HG03354 (cell line): ENCODE data around the gene HADHB.
"Not testable (repeated sequence)": the region's sequence is repeated elsewhere in the genome, so short reads cannot be mapped to it uniquely, and the experiment has no call there.

ENCODE experiments used
- ATAC-seq: cut with Tn5 transposase; IDR thresholded peaks from one replicate; pipeline ENCODE4 v1.9.1; 2021; ENCODE audit warnings: mild to moderate bottlenecking; ENCODE audit not compliant: unreplicated experiment, poor library complexity, severe bottlenecking

Gene HADHB

DNA sequence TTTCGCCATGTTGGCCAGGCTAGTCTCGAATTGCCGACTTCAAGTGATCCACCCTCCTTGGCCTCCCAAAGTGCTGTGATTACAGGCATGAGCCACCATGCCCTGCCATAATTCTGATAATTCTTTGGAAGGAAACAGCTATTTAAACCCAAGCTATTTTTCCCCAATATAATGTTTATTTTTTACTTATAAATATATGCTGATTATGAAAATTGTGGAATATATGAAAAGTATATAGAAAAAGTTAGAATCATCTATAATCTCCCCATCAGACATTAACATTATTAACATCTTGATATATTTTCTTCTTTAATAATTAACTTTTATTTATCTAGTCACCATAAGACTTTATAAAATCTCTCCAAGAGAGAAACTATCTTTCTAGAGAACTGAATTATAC is 41.2 kb downstream of the HADHB start:
- no peak for ATAC-seq

DNA sequence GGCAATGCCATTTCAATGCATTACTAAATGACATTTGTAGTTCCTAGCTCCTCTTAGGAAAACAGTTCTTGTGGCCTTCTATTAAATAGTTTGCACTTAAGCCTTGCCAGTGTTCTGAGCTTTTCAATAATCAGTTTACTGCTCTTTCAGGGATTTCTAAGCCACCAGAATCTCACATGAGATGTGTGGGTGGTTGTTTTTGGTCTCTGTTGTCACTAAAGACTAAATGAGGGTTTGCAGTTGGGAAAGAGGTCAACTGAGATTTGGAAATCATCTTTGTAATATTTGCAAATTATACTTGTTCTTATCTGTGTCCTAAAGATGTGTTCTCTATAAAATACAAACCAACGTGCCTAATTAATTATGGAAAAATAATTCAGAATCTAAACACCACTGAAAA is 45.3 kb downstream of the HADHB start:
- ATAC-seq = no peak

DNA sequence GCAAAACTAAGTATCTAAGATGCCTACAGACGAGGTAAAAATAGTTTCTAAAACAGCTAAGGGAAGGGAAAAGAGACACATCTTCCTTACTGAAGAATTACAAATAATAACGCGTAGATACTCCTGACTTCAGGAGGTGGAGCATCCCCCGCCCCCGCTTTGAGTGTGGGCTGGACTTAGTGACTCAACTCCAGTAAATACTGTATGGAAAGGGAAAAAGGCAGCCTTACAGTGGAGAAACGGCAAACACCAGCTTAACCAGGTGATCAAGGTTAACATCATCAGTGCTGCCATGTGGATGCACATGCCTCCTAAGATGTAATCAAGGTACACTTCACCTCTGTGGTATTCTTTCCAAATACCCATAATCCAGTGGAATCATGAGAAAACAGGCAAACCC is 47.9 kb downstream of the HADHB start:
- ATAC-seq = no peak

DNA sequence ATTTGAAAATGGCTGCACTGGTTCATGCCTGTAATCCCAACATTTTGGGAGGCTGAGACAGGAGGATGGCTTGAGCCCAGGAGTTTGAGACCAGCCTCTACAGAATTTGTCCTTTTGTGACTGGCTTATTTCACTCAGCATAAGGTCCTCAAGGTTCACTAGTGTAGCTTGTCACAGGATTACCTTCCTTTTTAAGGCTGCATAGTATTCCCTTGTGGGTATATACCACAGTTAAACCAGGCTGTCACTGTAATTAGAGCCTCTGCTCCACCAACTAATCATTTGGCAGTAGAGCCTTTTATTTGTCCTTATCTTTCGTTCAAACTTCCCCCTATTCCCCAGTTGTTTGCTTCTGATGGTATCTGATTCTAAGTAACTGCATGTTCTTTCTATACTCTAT is 50.8 kb downstream of the HADHB start:
- no peak for ATAC-seq

DNA sequence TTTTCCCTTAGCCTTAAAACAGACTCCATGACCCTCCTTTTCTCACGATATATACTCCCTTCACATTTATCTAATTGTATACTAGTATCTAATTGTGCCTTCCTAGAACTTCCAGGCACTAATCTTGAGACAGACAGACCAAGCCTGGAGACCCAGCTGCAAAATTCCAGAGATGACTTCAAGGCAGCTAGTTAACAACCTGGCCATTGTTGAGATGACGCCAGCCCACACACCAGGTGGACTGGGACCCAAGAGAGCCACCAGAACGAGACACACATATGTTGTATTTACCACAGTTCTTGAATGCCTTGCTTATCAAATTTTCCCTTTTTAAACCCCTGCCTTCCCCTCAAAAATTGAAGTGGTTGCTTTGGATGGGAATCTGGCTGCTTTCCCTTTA is 52.3 kb downstream of the HADHB start:
- ATAC-seq = no peak

DNA sequence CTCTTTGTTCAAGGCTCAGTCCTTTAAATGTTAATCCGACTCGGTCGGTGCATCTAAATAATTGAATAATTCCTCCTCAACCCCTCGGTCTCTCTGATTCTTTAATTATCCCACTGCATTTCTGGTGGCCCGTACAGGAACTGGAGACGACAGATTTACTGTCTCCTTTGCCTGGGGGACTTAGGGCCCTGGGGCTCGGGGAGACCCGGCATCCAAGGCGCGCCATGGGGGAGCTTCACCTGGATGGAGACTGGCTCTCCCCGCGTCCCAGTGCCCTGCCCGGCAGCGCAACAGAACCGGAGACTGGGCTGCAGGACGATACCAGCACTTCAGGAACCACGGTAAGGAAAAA is 53.5 kb downstream of the HADHB start:
- ATAC-seq = no peak

DNA sequence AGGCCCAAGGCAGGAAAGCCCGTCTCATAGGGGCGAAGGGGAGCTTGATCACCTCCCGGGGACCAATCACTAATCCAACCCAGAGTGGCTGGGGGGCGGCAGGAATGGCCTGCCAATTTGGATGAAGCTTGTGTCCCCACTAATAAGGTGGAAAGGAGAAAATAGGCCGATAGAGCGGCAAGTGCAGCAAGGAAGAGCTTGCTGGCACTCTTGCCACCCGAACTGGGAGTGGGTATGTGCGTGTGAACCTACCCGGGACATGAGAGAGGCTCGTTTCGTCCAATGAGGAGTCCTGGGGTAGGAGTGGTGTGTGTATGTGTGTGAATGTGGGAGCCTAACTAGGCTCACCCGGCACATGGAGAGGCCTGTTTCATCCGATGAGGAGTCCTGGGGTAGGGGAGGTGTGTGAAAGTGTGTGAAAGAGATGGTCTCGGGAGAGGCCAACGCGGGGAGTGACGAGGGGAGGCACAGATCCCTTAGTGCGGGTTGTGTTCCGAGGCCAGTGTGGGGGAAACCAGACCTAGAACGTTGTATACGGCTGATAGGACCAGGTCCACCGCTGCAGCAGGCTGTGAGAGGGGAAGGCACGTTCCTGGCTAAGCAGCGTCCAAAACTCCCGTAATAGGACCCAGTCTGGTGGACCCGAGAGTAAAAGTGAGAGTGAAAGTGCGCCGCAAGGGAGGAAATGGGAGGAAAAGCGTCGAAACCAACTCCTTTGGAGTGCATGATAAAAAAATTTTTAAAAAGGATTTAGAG is 54.1 kb downstream of the HADHB start:
- no peak for ATAC-seq

DNA sequence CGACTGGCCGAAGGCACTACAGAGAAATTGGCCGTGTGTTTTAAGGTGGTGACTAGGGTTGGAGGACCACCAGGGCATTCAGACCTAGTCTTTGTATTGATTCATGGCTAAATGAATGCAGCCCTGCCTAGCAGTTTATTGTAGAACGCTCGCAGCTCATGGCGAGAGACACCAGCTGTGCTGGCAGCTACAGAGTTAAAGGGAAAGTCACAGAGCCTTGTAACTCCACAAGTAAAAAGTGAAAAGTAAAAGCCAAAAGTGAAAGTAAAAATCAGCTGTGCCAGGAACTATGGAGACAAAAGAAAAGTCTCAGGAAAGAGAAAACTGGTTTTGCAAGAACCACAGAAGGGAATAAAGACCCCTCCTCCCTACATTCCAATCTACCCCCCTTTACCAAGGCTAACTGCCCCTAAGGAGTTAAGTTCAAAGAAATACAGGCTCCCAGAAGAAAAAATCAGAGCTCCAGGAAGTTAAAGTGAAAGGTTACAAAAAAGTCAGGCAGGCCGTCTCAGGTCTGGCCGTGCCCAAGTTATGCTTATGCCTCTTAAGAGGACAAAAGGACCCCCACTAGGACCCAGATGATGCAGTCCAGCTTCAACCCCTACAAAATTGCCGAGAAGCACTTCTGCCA is 54.8 kb downstream of the HADHB start:
- ATAC-seq = no peak

DNA sequence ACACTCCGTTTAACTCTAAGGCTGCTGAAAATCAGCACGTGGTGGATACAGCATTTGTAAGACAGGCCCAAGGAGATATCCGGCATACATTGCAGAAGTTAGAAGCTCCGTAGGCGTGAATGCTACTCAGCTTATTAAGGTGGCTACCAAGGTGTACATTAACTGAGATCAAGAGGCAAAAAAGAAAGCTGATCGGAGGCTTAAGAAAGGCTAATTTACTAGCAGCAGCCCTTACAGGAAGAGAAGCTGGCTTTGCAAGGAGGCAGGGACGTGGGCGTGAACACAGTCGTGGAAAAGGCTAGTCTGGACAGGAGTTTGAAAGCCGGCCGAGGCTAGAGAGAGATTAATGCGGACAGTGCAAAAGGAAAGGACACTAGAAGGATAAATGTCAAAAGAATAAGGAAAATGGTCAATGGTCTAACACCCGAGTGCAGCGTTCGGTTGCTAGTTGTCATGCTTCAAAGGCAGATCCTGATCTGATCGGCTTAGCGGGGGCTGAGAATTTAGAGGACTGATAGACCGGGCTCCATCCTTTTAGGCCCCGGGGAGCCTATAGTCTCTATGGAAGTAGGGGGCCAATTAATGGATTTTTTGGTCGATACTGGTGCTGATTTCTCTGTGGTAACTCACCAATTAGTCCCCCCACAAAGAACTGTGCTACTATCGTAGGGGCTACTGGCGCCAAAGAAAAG is 55.6 kb downstream of the HADHB start:
- ATAC-seq = no peak

DNA sequence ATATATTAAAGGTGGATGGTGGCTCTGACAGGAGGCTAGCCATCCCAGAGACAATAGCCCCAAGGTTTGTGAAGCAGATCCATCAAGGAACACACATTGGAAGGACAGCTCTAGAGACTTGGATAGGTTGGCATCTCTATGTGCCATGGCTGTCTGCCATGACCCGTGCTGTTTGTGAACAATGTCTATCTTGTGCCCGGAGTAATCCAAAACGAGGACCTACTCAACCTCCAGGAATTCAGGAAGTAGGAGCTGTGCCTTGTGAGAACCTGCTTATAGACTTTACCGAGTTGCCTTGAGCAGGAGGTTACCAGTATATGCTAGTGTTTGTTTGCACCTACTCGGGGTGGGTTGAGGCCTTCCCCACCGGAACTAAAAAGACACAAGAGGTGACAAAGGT is 58.1 kb downstream of the HADHB start:
- no peak for ATAC-seq

DNA sequence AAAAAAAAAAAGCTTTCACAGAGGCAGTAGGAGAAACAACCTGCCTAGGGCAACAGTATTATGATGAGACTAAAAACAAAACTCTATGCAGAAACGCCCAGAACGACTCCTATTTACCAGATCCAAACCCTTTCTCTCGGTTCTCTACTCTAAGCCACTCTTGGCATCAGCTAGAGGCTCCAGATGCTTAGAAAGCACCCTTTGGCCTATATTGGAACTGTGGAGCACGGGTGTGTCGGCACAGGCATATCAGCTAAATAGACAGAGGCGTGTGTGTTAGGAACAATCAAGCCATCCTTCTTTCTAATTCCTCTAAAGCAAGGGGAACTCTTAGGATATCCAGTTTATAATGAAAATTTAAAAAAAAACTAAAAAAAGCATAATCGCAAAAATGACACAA is 60.4 kb downstream of the HADHB start:
- ATAC-seq = not testable (repeated sequence)

DNA sequence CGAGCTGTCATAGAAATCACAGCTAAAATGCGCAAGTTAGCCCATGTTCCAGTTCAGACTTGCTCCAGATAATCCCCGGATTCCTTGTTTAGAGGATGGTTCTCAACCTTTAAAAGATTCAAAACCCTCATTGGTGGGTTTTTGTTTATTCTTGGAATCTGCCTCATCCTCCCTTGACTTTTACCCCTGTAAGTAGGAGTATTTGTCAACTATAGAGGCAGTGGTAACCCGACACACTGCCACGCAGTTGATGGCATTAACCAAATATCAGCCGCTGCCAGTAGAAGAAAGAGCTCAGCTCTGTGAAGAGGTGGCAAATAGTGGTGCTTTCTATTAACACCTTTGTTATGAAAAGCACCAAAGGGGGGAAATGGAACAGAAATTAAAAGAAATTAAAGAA is 60.8 kb downstream of the HADHB start:
- no peak for ATAC-seq

DNA sequence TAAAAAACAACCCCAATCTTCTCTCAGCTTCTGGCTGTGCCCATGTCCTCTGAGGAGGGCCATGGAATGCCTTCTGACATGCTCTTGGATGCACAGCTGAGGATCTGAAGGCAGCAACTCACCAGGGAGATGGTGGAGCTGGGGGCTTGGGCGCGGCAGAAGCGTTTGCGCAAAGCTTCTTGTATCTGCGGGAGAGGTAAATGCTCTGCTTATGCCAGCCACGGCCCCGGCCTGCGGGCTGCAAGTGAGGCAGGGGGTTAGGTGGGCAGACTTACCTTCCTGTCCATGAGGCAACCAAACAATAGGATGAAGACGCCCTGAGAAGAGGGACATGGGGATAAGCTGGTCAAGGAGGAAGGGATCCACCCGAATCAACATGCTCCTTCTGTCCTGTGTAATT is 65.2 kb downstream of the HADHB start:
- ATAC-seq = no peak

DNA sequence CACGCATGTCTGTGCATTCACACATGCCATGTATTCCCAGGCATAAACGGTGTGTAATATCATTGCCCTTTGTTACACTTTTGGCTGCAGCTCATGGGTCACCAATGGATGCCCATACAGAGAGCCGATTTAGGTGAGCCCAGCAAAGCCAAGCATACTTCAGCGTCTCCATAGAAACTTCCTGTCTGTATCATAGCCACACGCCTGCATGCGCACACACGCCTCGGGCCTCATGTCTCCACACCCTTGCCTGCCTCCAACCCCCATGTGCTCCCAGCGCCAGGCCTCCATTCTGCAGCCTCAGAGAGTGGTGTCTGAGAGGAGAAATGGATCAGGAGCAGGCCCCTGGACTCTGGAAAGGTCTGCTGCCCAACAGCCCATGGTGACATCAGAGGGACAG is 67.7 kb downstream of the HADHB start:
- no peak for ATAC-seq

DNA sequence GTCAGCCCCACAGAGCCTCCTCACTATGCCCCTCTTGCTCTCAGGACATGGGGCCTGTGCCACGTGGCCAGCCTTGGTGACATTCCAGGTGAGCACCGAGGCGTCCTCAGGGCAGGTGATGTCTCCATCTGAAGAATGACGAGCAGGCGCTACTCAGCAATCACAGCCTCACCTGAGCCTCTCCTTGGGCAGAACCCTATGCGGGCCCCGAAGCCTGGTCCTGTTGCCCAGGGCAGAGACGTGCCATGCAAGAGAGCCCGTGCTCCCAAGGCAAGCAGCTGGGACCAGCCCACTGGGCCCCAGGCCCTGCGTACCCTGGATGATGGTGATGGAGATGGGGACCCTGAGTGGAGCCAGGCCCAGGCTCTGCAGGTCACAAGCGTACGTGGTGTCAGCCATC is 68.7 kb downstream of the HADHB start:
- no peak for ATAC-seq

DNA sequence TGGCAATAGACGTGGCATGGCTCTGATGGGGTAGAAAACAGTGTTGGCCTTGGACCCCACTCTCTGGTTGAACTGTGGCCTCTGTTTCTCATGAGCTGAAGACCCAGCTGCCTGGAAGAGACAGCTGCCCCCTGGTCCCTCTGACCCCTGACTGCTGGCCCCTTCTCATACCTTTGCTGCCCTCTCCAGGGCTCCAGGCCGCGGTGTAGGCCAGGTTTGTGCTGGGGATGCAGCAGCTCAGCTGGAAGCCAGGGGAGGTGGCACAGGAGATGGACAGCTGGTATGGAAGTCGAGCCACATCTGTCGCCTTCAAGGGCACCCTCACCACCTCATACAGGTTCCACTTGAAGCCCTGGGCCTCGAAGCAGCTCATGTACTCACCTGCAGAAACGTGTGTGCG is 69.5 kb downstream of the HADHB start:
- ATAC-seq = no peak

DNA sequence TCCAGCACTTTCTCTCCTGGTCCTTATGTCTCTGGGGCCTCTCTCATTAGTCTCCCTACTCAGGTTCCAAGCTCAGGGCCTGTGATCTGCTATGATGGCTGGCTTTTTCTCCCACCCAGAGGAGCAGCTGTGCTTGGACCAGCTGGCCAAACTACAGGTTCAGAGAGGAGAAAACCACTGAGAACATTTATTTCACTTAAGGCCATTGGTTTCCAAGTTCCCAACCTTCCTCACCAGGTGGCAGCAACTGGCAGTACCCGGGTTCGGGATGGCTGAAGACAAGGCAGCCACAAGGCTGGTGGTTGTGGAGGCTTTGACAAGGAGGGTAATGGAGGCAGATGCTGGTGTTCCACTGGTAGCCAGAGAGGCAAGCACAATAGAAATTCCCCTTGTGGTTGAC is 71.3 kb downstream of the HADHB start:
- ATAC-seq = no peak

DNA sequence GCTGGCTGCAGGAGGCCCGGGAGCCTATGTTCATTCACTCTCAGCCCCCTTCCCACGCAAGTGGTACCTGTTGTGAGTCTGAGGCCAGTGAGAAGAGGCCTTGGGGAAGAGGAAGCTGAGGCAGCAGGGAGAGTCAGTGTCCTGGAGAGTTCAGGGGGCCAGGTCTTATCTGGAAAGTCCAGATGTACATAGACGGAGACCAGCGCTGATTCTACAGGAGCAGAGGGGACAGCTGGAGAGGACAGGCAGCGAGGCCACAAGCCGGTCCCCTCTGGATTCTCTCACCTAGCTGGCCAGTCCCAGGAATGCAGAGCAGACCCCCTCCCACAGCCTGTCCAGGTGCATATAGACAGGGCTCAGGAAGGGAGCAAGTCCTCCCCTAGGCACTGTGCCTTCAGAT is 72.1 kb downstream of the HADHB start:
- ATAC-seq = no peak

DNA sequence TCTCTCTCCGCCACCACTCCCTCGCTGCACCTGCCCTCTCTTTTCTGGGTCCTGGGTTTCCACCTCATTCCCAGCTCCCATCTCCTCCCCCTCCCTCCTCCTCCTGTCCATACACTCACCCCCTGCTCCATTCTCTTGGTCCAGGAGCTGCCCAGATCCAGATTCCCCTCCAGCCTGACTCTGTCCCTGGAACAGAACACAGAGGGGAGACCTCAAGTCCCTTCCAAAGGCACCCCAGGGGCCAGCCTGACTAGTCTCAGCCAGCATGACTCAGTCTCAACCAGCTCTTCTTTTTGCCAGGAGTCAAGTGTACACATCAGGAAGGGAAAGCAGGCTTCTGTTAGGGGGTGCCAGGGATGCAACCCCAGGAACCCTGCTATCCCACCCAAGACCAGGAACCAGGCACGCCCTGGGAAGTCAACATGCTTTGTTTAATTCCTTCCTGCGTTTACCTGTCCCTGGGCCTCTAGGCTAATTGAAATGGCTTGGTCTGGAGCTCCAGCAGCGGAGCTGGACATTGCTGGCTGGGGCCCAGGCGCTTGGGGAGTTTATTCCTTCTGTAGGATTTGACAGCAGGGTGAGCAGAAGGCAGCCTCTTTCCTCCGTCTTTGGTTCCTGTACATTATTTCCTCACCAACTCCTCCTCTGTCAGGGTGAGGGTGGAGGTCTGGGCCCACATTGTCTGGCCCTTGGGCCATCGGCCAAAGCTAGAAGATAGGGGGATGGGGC is 72.8 kb downstream of the HADHB start:
- ATAC-seq = no peak

DNA sequence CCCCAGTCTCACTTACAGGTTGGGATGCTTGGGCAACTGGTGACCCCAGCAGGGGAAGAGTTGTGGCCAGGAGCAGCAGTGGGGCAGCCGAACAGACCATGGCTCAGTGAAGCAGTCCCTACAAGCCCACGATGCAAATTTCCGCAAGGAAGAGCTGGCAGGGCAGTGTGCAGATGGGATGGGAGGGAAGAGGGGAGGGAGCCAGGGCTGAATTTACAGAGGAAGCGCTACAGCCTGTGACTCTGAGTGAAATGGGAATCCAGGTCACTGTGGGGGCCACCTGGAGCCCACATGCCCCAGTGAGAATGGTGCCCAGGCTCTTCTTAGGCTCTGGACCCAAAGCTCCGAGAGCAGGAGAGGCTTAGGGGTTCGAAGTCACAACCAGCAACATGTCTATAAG is 74.2 kb downstream of the HADHB start:
- no peak for ATAC-seq

DNA sequence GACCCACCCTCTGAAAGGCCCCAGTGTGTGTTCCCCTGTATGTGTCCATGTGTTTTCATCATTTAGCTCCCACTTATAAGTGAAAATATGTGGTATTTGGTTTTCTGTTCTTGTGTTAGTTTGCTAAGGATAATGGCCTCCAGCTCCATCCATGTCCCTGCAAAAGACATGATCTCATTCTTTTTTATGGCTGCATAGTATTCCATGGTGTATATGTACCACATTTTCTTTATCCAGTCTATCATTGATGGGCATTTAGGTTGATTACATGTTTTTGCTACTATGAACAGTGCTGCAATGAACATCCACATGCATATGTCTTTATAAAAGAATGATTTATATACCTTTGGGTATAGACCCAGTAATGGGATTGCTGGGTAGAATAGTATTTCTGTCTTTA is 79.7 kb downstream of the HADHB start:
- not testable (repeated sequence) for ATAC-seq
